ENCODE measurements around the gene SH3BGR.

- TF ChIP-seq, protein P1, sequence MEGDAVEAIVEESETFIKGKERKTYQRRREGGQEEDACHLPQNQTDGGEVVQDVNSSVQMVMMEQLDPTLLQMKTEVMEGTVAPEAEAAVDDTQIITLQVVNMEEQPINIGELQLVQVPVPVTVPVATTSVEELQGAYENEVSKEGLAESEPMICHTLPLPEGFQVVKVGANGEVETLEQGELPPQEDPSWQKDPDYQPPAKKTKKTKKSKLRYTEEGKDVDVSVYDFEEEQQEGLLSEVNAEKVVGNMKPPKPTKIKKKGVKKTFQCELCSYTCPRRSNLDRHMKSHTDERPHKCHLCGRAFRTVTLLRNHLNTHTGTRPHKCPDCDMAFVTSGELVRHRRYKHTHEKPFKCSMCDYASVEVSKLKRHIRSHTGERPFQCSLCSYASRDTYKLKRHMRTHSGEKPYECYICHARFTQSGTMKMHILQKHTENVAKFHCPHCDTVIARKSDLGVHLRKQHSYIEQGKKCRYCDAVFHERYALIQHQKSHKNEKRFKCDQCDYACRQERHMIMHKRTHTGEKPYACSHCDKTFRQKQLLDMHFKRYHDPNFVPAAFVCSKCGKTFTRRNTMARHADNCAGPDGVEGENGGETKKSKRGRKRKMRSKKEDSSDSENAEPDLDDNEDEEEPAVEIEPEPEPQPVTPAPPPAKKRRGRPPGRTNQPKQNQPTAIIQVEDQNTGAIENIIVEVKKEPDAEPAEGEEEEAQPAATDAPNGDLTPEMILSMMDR (IDR thresholded peaks at IDR 0.05; ENCODE audit: insufficient read depth, low read length): no peak
- no peak for TF ChIP-seq POLR2AphosphoS5 (IDR thresholded peaks at IDR 0.05; ENCODE audit: low read depth)
- TF ChIP-seq GABPA (IDR thresholded peaks at IDR 0.05; ENCODE audit: low read depth): no peak
- TF ChIP-seq, protein P2, sequence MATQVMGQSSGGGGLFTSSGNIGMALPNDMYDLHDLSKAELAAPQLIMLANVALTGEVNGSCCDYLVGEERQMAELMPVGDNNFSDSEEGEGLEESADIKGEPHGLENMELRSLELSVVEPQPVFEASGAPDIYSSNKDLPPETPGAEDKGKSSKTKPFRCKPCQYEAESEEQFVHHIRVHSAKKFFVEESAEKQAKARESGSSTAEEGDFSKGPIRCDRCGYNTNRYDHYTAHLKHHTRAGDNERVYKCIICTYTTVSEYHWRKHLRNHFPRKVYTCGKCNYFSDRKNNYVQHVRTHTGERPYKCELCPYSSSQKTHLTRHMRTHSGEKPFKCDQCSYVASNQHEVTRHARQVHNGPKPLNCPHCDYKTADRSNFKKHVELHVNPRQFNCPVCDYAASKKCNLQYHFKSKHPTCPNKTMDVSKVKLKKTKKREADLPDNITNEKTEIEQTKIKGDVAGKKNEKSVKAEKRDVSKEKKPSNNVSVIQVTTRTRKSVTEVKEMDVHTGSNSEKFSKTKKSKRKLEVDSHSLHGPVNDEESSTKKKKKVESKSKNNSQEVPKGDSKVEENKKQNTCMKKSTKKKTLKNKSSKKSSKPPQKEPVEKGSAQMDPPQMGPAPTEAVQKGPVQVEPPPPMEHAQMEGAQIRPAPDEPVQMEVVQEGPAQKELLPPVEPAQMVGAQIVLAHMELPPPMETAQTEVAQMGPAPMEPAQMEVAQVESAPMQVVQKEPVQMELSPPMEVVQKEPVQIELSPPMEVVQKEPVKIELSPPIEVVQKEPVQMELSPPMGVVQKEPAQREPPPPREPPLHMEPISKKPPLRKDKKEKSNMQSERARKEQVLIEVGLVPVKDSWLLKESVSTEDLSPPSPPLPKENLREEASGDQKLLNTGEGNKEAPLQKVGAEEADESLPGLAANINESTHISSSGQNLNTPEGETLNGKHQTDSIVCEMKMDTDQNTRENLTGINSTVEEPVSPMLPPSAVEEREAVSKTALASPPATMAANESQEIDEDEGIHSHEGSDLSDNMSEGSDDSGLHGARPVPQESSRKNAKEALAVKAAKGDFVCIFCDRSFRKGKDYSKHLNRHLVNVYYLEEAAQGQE (IDR thresholded peaks at IDR 0.05; ENCODE audit: insufficient replicate concordance, low read depth): no peak
Observed at GRCh38 chr21:39523399-39523798, 71.6 kb downstream of the SH3BGR start.

Data from HL-60 (cell line).